Thyroid gland (tissue), 4 donors: Measurements from ENCODE around the gene RAB28.

Source experiments
- POLR2A ChIP-seq, 2 donors: fragments of 450-650 bp; IDR thresholded peaks; one replicate each; pipeline ENCODE4 v1.6.1; 2017; ENCODE audit warnings: antibody characterized with exemption in 2 of 2, mild to moderate bottlenecking in 2 of 2, moderate library complexity in 1 of 2
- TF ChIP-seq, protein P1 (sequence below), 6 experiments: fragments of 200-600 bp in 3 of 6; fragments of 450-650 bp in 3 of 6; sonication (generic) in 3 of 6; IDR thresholded peaks; one replicate each; pipeline ENCODE4 v1.5.1; 2016 to 2019; ENCODE audit warnings: antibody characterized with exemption in 6 of 6, mild to moderate bottlenecking in 2 of 6, inconsistent platforms in 1 of 6, moderate library complexity in 1 of 6

DNA sequence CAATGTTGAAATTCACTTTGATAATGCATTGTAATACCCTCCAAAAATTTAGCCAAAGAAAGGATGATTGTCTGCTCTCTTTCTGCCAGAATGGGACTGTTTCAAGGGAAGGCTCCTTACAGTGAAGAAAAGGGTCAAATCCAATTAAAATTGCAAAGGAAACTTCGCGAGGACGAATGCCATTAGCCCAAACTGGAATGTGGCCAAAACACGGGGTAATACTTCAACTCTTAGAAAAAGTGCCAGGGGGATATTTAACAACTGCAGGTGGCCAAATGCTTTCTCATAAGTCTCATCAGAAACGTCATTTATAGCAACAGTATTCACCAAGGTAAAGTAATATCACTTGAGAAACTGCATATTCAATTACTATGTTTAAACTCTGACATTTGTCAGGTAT is 31.1 kb upstream of the RAB28 start:
- TF ChIP-seq, protein P1, sequence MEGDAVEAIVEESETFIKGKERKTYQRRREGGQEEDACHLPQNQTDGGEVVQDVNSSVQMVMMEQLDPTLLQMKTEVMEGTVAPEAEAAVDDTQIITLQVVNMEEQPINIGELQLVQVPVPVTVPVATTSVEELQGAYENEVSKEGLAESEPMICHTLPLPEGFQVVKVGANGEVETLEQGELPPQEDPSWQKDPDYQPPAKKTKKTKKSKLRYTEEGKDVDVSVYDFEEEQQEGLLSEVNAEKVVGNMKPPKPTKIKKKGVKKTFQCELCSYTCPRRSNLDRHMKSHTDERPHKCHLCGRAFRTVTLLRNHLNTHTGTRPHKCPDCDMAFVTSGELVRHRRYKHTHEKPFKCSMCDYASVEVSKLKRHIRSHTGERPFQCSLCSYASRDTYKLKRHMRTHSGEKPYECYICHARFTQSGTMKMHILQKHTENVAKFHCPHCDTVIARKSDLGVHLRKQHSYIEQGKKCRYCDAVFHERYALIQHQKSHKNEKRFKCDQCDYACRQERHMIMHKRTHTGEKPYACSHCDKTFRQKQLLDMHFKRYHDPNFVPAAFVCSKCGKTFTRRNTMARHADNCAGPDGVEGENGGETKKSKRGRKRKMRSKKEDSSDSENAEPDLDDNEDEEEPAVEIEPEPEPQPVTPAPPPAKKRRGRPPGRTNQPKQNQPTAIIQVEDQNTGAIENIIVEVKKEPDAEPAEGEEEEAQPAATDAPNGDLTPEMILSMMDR (IDR thresholded peaks at IDR 0.05) = no peak
- TF ChIP-seq POLR2A (IDR thresholded peaks at IDR 0.05) = no peak
